WTC11 (cell line): ENCODE data around the gene DMXL1.

Experiments
- AR ChIP-seq: fragments of 250-450 bp; sonication (Bioruptor Pico); IDR thresholded peaks from 2 replicates; pipeline ENCODE4 v1.9.0; 2021; ENCODE audit warnings: mild to moderate bottlenecking
- ATF3 ChIP-seq: sonication (generic); formaldehyde crosslinking; conservative IDR thresholded peaks from 2 replicates; pipeline ENCODE4 v1.8.1; 2022; ENCODE audit warnings: mild to moderate bottlenecking, missing genetic modification reagents
- CREB1 ChIP-seq: sonication (generic); formaldehyde crosslinking; IDR thresholded peaks from 2 replicates; pipeline ENCODE4 v1.8.0; 2023; ENCODE audit warnings: mild to moderate bottlenecking, missing genetic modification reagents
- CTCF ChIP-seq: fragments of 200-600 bp; IDR thresholded peaks from 2 replicates; pipeline ENCODE4 v1.8.0; 2022; ENCODE audit warnings: antibody characterized with exemption
- E2F4 ChIP-seq: sonication (generic); formaldehyde crosslinking; IDR thresholded peaks from 2 replicates; pipeline ENCODE4 v1.8.1; 2022; ENCODE audit warnings: low read depth, mild to moderate bottlenecking, moderate library complexity, missing genetic modification reagents, borderline replicate concordance
- EMX1 ChIP-seq: fragments of 250-450 bp; sonication (Bioruptor Pico); IDR thresholded peaks from 2 replicates; pipeline ENCODE4 v1.8.0; 2021; ENCODE audit warnings: mild to moderate bottlenecking
- ETV6 ChIP-seq: sonication (generic); formaldehyde crosslinking; IDR thresholded peaks from 2 replicates; pipeline ENCODE4 v1.8.1; 2022; ENCODE audit warnings: mild to moderate bottlenecking, missing genetic modification reagents
- HMGXB4 ChIP-seq: sonication (generic); formaldehyde crosslinking; IDR thresholded peaks from 2 replicates; pipeline ENCODE4 v1.8.1; 2023; ENCODE audit warnings: mild to moderate bottlenecking, moderate library complexity, missing genetic modification reagents
- MAX ChIP-seq: sonication (generic); formaldehyde crosslinking; IDR thresholded peaks from 2 replicates; pipeline ENCODE4 v1.8.0; 2022; ENCODE audit warnings: mild to moderate bottlenecking, missing genetic modification reagents
- PRDM15 ChIP-seq: sonication (generic); formaldehyde crosslinking; IDR thresholded peaks from 2 replicates; pipeline ENCODE4 v1.8.0; 2022; ENCODE audit warnings: missing genetic modification reagents
- RORB ChIP-seq: fragments of 250-450 bp; sonication (Bioruptor Pico); IDR thresholded peaks from 2 replicates; pipeline ENCODE4 v1.9.0; 2021; ENCODE audit warnings: mild to moderate bottlenecking
- ZNF219 ChIP-seq: sonication (generic); formaldehyde crosslinking; IDR thresholded peaks from 2 replicates; pipeline ENCODE4 v1.8.0; 2023; ENCODE audit warnings: missing genetic modification reagents, mild to moderate bottlenecking, borderline replicate concordance
- ZNF425 ChIP-seq: fragments of 250-450 bp; sonication (Bioruptor Pico); conservative IDR thresholded peaks from 2 replicates; pipeline ENCODE4 v1.9.0; 2021; ENCODE audit warnings: mild to moderate bottlenecking

GRCh38 chr5:119285070-119285916, 214.4 kb downstream of the DMXL1 start:
- no peak for TF ChIP-seq CTCF
- TF ChIP-seq ETV6: no peak
- no peak for TF ChIP-seq ZNF219 (CRISPR knock-in tag)
- TF ChIP-seq HMGXB4: no peak
- TF ChIP-seq ATF3: no peak
- TF ChIP-seq MAX (CRISPR knock-in tag): no peak
- no peak for TF ChIP-seq CREB1 (CRISPR knock-in tag)
- no peak for TF ChIP-seq AR
- TF ChIP-seq E2F4 (CRISPR knock-in tag): no peak
- TF ChIP-seq RORB (CRISPR knock-in tag): no peak
- TF ChIP-seq ZNF425: no peak
- no peak for TF ChIP-seq PRDM15
- TF ChIP-seq EMX1: no peak
